IPS-20b (cell line): ENCODE results near the gene VTA1.
"Not testable (repeated sequence)": the region's sequence is repeated elsewhere in the genome, so short reads cannot be mapped to it uniquely, and the experiment has no call there.

Experiments used
- H3K27ac ChIP-seq: one replicate; pipeline ENCODE4 v1.5.1; 2013; ENCODE audit warnings: low read length
- H3K27me3 ChIP-seq: 2 replicates; pipeline ENCODE4 v1.6.1; 2013; ENCODE audit warnings: mild to moderate bottlenecking, low read length, inconsistent platforms; ENCODE audit not compliant: insufficient read depth
- H3K36me3 ChIP-seq: 2 replicates; pipeline ENCODE4 v1.6.1; 2013; ENCODE audit warnings: low read depth, mild to moderate bottlenecking, inconsistent platforms, low read length, moderate library complexity; ENCODE audit not compliant: insufficient read depth
- H3K4me1 ChIP-seq: 2 replicates; pipeline ENCODE4 v1.6.1; 2013; ENCODE audit warnings: mild to moderate bottlenecking, control low read depth, inconsistent platforms, low read length, moderate library complexity; ENCODE audit not compliant: insufficient read depth
- H3K4me3 ChIP-seq: 2 replicates; pipeline ENCODE4 v1.5.1; 2013; ENCODE audit warnings: mild to moderate bottlenecking, low read length, inconsistent platforms
- H3K9ac ChIP-seq: 2 replicates; pipeline ENCODE4 v1.6.1; 2013; ENCODE audit warnings: low read depth, mild to moderate bottlenecking, inconsistent platforms, low read length, moderate library complexity
- H3K9me3 ChIP-seq: 2 replicates; pipeline ENCODE4 v1.6.1; 2013; ENCODE audit warnings: mild to moderate bottlenecking, low read depth, low read length, inconsistent platforms; ENCODE audit not compliant: insufficient read depth

Gene VTA1

GRCh38 chr6:142229518-142230270 lies 82.6 kb downstream of the VTA1 start:
- not testable (repeated sequence) for H3K27ac ChIP-seq, H3K9me3 ChIP-seq, H3K4me1 ChIP-seq, H3K27me3 ChIP-seq, H3K4me3 ChIP-seq, H3K9ac ChIP-seq, H3K36me3 ChIP-seq

- not testable (repeated sequence) for H3K9me3 ChIP-seq, H3K9ac ChIP-seq, H3K36me3 ChIP-seq, H3K4me1 ChIP-seq, H3K27ac ChIP-seq, H3K27me3 ChIP-seq, H3K4me3 ChIP-seq
Observed at GRCh38 chr6:142232206-142233044, 85.4 kb downstream of the VTA1 start.

- no peak overlapping the region for H3K4me3 ChIP-seq
- H3K4me1 ChIP-seq = no peaks in the 10 kb centered on the region
- no peaks in the 10 kb centered on the region for H3K36me3 ChIP-seq
- H3K9me3 ChIP-seq = no peaks in the 10 kb centered on the region
- H3K27ac ChIP-seq = no peak overlapping the region
- no peak overlapping the region for H3K9ac ChIP-seq
- no peaks in the 10 kb centered on the region for H3K27me3 ChIP-seq
Observed at GRCh38 chr6:142233945-142234682, 87.1 kb downstream of the VTA1 start.

- H3K27ac ChIP-seq = no peak overlapping the region
Observed at GRCh38 chr6:142235272-142235671, 88.2 kb downstream of the VTA1 start.

GRCh38 chr6:142235791-142236190 lies 88.7 kb downstream of the VTA1 start:
- no peaks in the 10 kb centered on the region for H3K27me3 ChIP-seq
- no peaks in the 10 kb centered on the region for H3K9me3 ChIP-seq
- H3K27ac ChIP-seq = no peak overlapping the region
- no peak overlapping the region for H3K9ac ChIP-seq
- H3K4me1 ChIP-seq = no peaks in the 10 kb centered on the region
- no peak overlapping the region for H3K4me3 ChIP-seq
- H3K36me3 ChIP-seq = no peaks in the 10 kb centered on the region

More at GRCh38 chr6:142235272-142235671, 88.2 kb downstream of the VTA1 start:
- H3K9ac ChIP-seq = no peak overlapping the region
- H3K27me3 ChIP-seq = no peaks in the 10 kb centered on the region
- H3K9me3 ChIP-seq = no peaks in the 10 kb centered on the region
- no peaks in the 10 kb centered on the region for H3K36me3 ChIP-seq
- H3K4me1 ChIP-seq = no peaks in the 10 kb centered on the region
- H3K4me3 ChIP-seq = no peak overlapping the region

- Histone ChIP-seq H3K4me1 (no peaks in the 10 kb centered on the region), H3K36me3 (no peaks in the 10 kb centered on the region), H3K9ac (no peak overlapping the region), H3K4me3 (no peak overlapping the region), H3K27me3 (no peaks in the 10 kb centered on the region), H3K9me3 (no peaks in the 10 kb centered on the region), H3K27ac (no peak overlapping the region)
Observed at GRCh38 chr6:142236691-142237090, 89.6 kb downstream of the VTA1 start.

- H3K9me3 ChIP-seq = no peaks in the 10 kb centered on the region
- no peak overlapping the region for H3K4me3 ChIP-seq
- H3K4me1 ChIP-seq = peaks cover 9% of the 10 kb centered on the region
- H3K27me3 ChIP-seq = no peaks in the 10 kb centered on the region
- H3K9ac ChIP-seq = no peak overlapping the region
- H3K27ac ChIP-seq = no peak overlapping the region
- no peaks in the 10 kb centered on the region for H3K36me3 ChIP-seq
Observed at GRCh38 chr6:142238881-142239280, 91.8 kb downstream of the VTA1 start.

- H3K27me3 ChIP-seq = no peaks in the 10 kb centered on the region
- peaks cover 9% of the 10 kb centered on the region for H3K4me1 ChIP-seq
- no peaks in the 10 kb centered on the region for H3K9me3 ChIP-seq
- H3K9ac ChIP-seq = no peak overlapping the region
- no peak overlapping the region for H3K27ac ChIP-seq
- H3K4me3 ChIP-seq = no peak overlapping the region
- no peaks in the 10 kb centered on the region for H3K36me3 ChIP-seq
Observed at GRCh38 chr6:142240179-142240578, 93.1 kb downstream of the VTA1 start.

GRCh38 chr6:142241061-142241460 lies 94.0 kb downstream of the VTA1 start:
- H3K9ac ChIP-seq = no peak overlapping the region
- peaks cover 9% of the 10 kb centered on the region for H3K4me1 ChIP-seq
- no peaks in the 10 kb centered on the region for H3K27me3 ChIP-seq
- H3K4me3 ChIP-seq = no peak overlapping the region
- H3K27ac ChIP-seq = no peak overlapping the region
- no peaks in the 10 kb centered on the region for H3K9me3 ChIP-seq
- no peaks in the 10 kb centered on the region for H3K36me3 ChIP-seq

GRCh38 chr6:142242269-142242668 lies 95.2 kb downstream of the VTA1 start:
- H3K27ac ChIP-seq = no peak overlapping the region
- no peaks in the 10 kb centered on the region for H3K36me3 ChIP-seq
- H3K27me3 ChIP-seq = no peaks in the 10 kb centered on the region
- H3K9me3 ChIP-seq = no peaks in the 10 kb centered on the region
- no peak overlapping the region for H3K9ac ChIP-seq
- H3K4me1 ChIP-seq = peaks cover 9% of the 10 kb centered on the region
- no peak overlapping the region for H3K4me3 ChIP-seq

- no peaks in the 10 kb centered on the region for H3K9me3 ChIP-seq
- no peak overlapping the region for H3K27ac ChIP-seq
- H3K27me3 ChIP-seq = no peaks in the 10 kb centered on the region
- H3K36me3 ChIP-seq = no peaks in the 10 kb centered on the region
- no peak overlapping the region for H3K9ac ChIP-seq
- no peak overlapping the region for H3K4me3 ChIP-seq
- H3K4me1 ChIP-seq = peaks cover 9% of the 10 kb centered on the region
Observed at GRCh38 chr6:142246960-142247359, 99.9 kb downstream of the VTA1 start.
